ENCODE measurements around the gene CACNG6.

Gene CACNG6

GRCh38 chr19:53966931-53967330, 24.5 kb upstream of the CACNG6 start:
- no peak for DNase-seq (ENCODE audit: low read depth, low spot score)

GRCh38 chr19:53969366-53969765, 22.1 kb upstream of the CACNG6 start:
- no peak for DNase-seq (ENCODE audit: low read depth, low spot score)

- DNase-seq (ENCODE audit: low read depth, low spot score), result no peak
These were observed 19.8 kb upstream of the CACNG6 start for GRCh38 chr19:53971673-53972072.

GRCh38 chr19:53977429-53977990, 13.9 kb upstream of the CACNG6 start:
- peak; percentile 97 for DNase-seq (ENCODE audit: low read depth, low spot score)

- DNase-seq (ENCODE audit: low read depth, low spot score), result peak; percentile 96
These were observed 13.3 kb upstream of the CACNG6 start for GRCh38 chr19:53977991-53978731.

GRCh38 chr19:53978975-53979801, 12.2 kb upstream of the CACNG6 start:
- no peak for DNase-seq (ENCODE audit: low read depth, low spot score)

GRCh38 chr19:53980539-53981375, 10.7 kb upstream of the CACNG6 start:
- peak; percentile 81 for DNase-seq (ENCODE audit: low read depth, low spot score)

GRCh38 chr19:53981376-53981951, 10.0 kb upstream of the CACNG6 start:
- no peak for DNase-seq (ENCODE audit: low read depth, low spot score)

GRCh38 chr19:53982001-53982451, 9.4 kb upstream of the CACNG6 start:
- no peak for DNase-seq (ENCODE audit: low read depth, low spot score)

GRCh38 chr19:53982611-53983010, 8.8 kb upstream of the CACNG6 start:
- DNase-seq (ENCODE audit: low read depth, low spot score), result no peak

GRCh38 chr19:53983457-53984289, 7.8 kb upstream of the CACNG6 start:
- no peak for DNase-seq (ENCODE audit: low read depth, low spot score)

GRCh38 chr19:53985863-53986262, 5.6 kb upstream of the CACNG6 start:
- no peak for DNase-seq (ENCODE audit: low read depth, low spot score)

- DNase-seq (ENCODE audit: low read depth, low spot score), result no peak
These were observed 2.5 kb upstream of the CACNG6 start for GRCh38 chr19:53988981-53989380.

GRCh38 chr19:53989600-53990533, 1.6 kb upstream of the CACNG6 start:
- no peak for DNase-seq (ENCODE audit: low read depth, low spot score)

- DNase-seq (ENCODE audit: low read depth, low spot score), result no peak
These were observed 774 bp downstream of the CACNG6 start for GRCh38 chr19:53992211-53992610.

- no peak for DNase-seq (ENCODE audit: low read depth, low spot score)
These were observed 1.4 kb downstream of the CACNG6 start for GRCh38 chr19:53992815-53993214.

- no peak for DNase-seq (ENCODE audit: low read depth, low spot score)
These were observed 2.0 kb downstream of the CACNG6 start for GRCh38 chr19:53993448-53993847.

GRCh38 chr19:53994811-53995210, 3.4 kb downstream of the CACNG6 start:
- DNase-seq (ENCODE audit: low read depth, low spot score), result no peak

- DNase-seq (ENCODE audit: low read depth, low spot score), result no peak
These were observed 6.8 kb downstream of the CACNG6 start for GRCh38 chr19:53998223-53998622.
